Measurements from ENCODE around the gene RNF2.

Gene RNF2

DNA sequence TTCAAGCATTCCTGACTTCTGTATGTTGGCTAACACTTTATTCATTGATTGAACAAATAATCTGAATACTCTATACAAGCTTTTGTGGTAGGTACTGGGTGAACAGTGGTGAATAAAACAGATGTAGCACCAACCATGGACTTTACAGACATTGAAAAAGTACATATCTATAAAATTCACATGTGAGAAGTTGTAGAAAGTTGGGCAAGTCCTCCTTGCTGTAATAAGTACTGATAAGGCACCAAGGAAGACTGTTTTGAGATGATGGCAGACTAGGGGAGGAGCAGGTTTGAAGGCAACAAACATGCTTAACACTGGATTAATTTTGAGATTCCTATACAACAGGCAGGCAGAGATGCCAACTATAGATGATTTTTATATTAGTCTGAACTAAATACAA is 42.4 kb downstream of the RNF2 start:
- no peak overlapping the region for H3K4me3 ChIP-seq (ENCODE audit: low read depth, low read length)
- H3K79me2 ChIP-seq (ENCODE audit: control insufficient read depth, insufficient read depth, low read length, unreplicated experiment) = peaks cover 13% of the 10 kb centered on the region
- no peak overlapping the region for H2AFZ ChIP-seq (ENCODE audit: low read length, unreplicated experiment)
- H3K4me1 ChIP-seq (ENCODE audit: control insufficient read depth, insufficient read depth, low read length, unreplicated experiment) = no peaks in the 10 kb centered on the region
- H3K36me3 ChIP-seq (ENCODE audit: insufficient read depth, low read length) = no peaks in the 10 kb centered on the region
- H3K27me3 ChIP-seq (ENCODE audit: insufficient read depth, low read length) = no peaks in the 10 kb centered on the region
- H3K27ac ChIP-seq (ENCODE audit: low read depth, low read length) = no peak overlapping the region

DNA sequence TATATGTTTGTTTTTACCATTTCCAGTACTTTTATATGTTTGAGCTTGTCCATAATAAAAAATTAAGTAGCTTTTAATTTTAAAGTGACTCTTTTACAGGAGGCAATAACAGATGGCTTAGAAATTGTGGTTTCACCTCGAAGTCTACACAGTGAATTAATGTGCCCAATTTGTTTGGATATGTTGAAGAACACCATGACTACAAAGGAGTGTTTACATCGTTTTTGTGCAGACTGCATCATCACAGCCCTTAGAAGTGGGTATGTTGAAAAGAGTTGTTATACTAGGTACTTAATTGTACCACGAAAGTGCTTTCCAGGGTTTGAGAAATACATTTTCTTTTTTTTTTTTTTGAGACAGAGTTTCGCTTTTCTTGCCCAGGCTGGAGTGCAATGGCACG is 46.1 kb downstream of the RNF2 start:
- H3K4me3 ChIP-seq (ENCODE audit: low read depth, low read length) = no peak overlapping the region
- H3K36me3 ChIP-seq (ENCODE audit: insufficient read depth, low read length) = no peaks in the 10 kb centered on the region
- no peaks in the 10 kb centered on the region for H3K27me3 ChIP-seq (ENCODE audit: insufficient read depth, low read length)
- peaks cover 3% of the 10 kb centered on the region for H3K79me2 ChIP-seq (ENCODE audit: control insufficient read depth, insufficient read depth, low read length, unreplicated experiment)
- no peak overlapping the region for H2AFZ ChIP-seq (ENCODE audit: low read length, unreplicated experiment)
- no peaks in the 10 kb centered on the region for H3K4me1 ChIP-seq (ENCODE audit: control insufficient read depth, insufficient read depth, low read length, unreplicated experiment)
- H3K27ac ChIP-seq (ENCODE audit: low read depth, low read length) = no peak overlapping the region

DNA sequence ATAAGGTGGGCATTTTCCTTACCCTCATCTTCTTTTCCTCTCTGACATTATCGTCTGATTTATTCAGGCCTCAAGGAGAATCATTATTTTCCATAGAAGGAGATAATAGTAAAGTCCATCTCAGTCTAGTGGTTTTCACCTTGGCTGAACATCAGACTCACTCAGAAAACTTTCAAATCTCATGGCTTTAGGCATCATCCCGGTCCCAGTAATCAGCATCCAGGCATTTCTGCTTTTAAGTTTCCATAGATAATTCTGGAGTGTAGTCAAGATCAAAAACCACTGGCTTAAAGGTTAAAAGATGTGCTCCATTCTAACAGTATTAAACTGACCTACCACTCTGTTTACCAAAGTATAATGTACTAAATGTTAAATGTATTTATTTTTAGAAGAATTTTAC is 49.4 kb downstream of the RNF2 start:
- no peaks in the 10 kb centered on the region for H3K27me3 ChIP-seq (ENCODE audit: insufficient read depth, low read length)
- no peaks in the 10 kb centered on the region for H3K79me2 ChIP-seq (ENCODE audit: control insufficient read depth, insufficient read depth, low read length, unreplicated experiment)
- no peak overlapping the region for H2AFZ ChIP-seq (ENCODE audit: low read length, unreplicated experiment)
- H3K27ac ChIP-seq (ENCODE audit: low read depth, low read length) = no peak overlapping the region
- no peaks in the 10 kb centered on the region for H3K36me3 ChIP-seq (ENCODE audit: insufficient read depth, low read length)
- H3K4me3 ChIP-seq (ENCODE audit: low read depth, low read length) = no peak overlapping the region
- no peaks in the 10 kb centered on the region for H3K4me1 ChIP-seq (ENCODE audit: control insufficient read depth, insufficient read depth, low read length, unreplicated experiment)

DNA sequence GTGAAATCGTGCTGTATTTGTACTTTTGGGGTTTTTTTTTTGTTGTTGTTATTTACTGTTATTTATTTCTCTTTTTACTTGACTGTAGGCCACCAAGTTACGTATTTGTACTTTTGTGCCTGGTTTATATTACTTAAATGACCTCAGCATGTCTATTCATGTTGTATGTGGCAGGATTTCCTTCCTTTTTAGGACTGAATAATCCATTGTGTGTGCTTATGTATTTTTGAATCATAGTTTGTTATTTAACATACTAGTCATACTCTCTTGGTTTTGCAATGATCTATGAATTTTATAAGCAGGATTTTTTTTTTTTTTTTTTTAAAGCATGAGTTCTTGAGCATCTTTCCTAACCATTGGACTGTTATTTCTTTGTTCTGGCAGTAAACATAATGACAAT is 51.2 kb downstream of the RNF2 start:
- H3K27me3 ChIP-seq (ENCODE audit: insufficient read depth, low read length) = no peaks in the 10 kb centered on the region
- no peaks in the 10 kb centered on the region for H3K79me2 ChIP-seq (ENCODE audit: control insufficient read depth, insufficient read depth, low read length, unreplicated experiment)
- H3K36me3 ChIP-seq (ENCODE audit: insufficient read depth, low read length) = peaks cover 7% of the 10 kb centered on the region; the same call in 1 of the 2 replicates
- H3K4me1 ChIP-seq (ENCODE audit: control insufficient read depth, insufficient read depth, low read length, unreplicated experiment) = no peaks in the 10 kb centered on the region
- H3K27ac ChIP-seq (ENCODE audit: low read depth, low read length) = no peak overlapping the region
- H2AFZ ChIP-seq (ENCODE audit: low read length, unreplicated experiment) = no peak overlapping the region
- no peak overlapping the region for H3K4me3 ChIP-seq (ENCODE audit: low read depth, low read length)

DNA sequence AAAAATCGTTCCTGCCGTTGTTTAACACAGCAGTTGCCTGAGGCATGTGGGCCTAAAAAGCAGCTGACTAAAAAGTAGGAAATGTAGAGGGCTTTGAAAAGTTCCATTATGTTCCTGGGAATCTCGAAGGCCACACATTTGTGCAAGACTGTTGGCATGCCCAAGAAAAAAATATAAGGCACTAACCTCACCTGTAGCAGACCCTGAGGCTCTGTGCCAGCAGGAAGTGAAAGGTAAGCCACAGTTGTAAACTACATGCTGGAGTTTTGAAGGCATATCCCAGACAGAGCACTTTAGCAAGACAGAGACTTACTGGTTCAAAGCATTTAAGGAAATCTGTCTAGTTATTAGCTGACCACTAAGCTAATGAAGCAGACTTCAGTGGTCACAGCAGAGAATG is 58.7 kb downstream of the RNF2 start:
- peaks cover 15% of the 10 kb centered on the region; the same call in 1 of the 2 replicates for H3K36me3 ChIP-seq (ENCODE audit: insufficient read depth, low read length)
- H3K79me2 ChIP-seq (ENCODE audit: control insufficient read depth, insufficient read depth, low read length, unreplicated experiment) = no peaks in the 10 kb centered on the region
- no peaks in the 10 kb centered on the region for H3K4me1 ChIP-seq (ENCODE audit: control insufficient read depth, insufficient read depth, low read length, unreplicated experiment)
- H2AFZ ChIP-seq (ENCODE audit: low read length, unreplicated experiment) = no peak overlapping the region
- no peak overlapping the region for H3K27ac ChIP-seq (ENCODE audit: low read depth, low read length)
- H3K27me3 ChIP-seq (ENCODE audit: insufficient read depth, low read length) = no peaks in the 10 kb centered on the region
- no peak overlapping the region for H3K4me3 ChIP-seq (ENCODE audit: low read depth, low read length)

DNA sequence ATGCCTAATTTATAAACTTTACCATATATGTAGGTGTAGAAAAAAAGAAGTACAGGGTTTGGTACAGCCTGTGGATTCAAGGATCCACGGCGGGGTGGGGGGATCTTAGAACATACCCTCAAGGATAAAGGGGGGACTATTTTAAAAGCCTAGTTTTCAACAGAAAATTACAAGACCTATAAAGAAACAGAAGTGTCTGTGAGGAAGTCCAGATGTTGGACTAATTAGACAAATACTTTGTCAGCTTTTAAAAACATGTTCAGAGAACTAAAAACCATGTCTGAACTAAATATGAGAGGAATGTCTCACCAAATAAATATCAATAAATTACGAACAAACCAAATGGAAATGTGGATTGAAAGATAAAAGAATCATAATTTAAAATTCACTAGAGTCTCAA is 59.8 kb downstream of the RNF2 start:
- no peak overlapping the region for H2AFZ ChIP-seq (ENCODE audit: low read length, unreplicated experiment)
- no peak overlapping the region for H3K4me3 ChIP-seq (ENCODE audit: low read depth, low read length)
- H3K27ac ChIP-seq (ENCODE audit: low read depth, low read length) = no peak overlapping the region
- no peaks in the 10 kb centered on the region for H3K4me1 ChIP-seq (ENCODE audit: control insufficient read depth, insufficient read depth, low read length, unreplicated experiment)
- H3K27me3 ChIP-seq (ENCODE audit: insufficient read depth, low read length) = no peaks in the 10 kb centered on the region
- peaks cover 15% of the 10 kb centered on the region; the same call in 1 of the 2 replicates for H3K36me3 ChIP-seq (ENCODE audit: insufficient read depth, low read length)
- H3K79me2 ChIP-seq (ENCODE audit: control insufficient read depth, insufficient read depth, low read length, unreplicated experiment) = no peaks in the 10 kb centered on the region

DNA sequence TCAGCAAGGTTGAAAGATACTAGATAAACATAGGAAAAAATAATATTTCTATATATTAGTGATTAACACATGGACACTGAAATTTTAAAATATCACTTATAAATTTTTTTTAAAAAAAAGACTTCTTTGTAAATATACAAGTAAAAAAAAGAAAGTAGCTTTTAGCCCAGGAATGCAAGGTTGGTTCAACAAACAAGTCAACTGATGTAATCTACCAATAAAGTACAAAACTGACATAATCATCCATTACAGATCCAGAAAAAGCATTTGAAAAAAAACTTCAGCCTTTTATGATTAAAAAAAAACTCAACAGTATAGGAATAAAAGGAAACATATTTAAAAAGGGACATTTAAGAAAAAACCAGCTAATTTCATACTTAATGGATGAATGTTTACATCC is 63.0 kb downstream of the RNF2 start:
- Histone ChIP-seq H2AFZ (ENCODE audit: low read length, unreplicated experiment) (no peak overlapping the region), H3K4me3 (ENCODE audit: low read depth, low read length) (no peak overlapping the region), H3K27ac (ENCODE audit: low read depth, low read length) (no peak overlapping the region), H3K27me3 (ENCODE audit: insufficient read depth, low read length) (no peaks in the 10 kb centered on the region), H3K79me2 (ENCODE audit: control insufficient read depth, insufficient read depth, low read length, unreplicated experiment) (no peaks in the 10 kb centered on the region), H3K4me1 (ENCODE audit: control insufficient read depth, insufficient read depth, low read length, unreplicated experiment) (no peaks in the 10 kb centered on the region), H3K36me3 (ENCODE audit: insufficient read depth, low read length) (peaks cover 8% of the 10 kb centered on the region; the same call in 1 of the 2 replicates)

DNA sequence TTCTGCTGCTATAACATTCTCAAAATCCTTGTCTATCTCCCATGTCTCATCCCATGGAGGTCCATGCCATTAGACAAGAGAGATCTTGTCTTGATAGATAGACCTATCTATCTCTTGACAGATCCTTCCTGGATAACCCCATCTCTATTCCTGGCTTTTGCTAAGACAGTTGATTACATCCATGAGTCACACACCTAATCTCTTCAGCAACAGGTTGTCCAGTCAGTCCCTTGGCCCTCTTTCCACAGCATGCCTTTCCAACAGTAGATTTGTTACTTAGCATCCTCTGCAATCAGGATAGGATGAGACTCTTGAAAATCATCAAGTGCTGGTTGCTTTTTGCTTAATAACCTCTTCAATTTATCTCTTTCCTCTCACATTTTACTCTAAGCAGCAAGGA is 64.8 kb downstream of the RNF2 start:
- Histone ChIP-seq H2AFZ (ENCODE audit: low read length, unreplicated experiment) (no peak overlapping the region), H3K36me3 (ENCODE audit: insufficient read depth, low read length) (no peaks in the 10 kb centered on the region), H3K79me2 (ENCODE audit: control insufficient read depth, insufficient read depth, low read length, unreplicated experiment) (no peaks in the 10 kb centered on the region), H3K27ac (ENCODE audit: low read depth, low read length) (no peak overlapping the region), H3K27me3 (ENCODE audit: insufficient read depth, low read length) (no peaks in the 10 kb centered on the region), H3K4me3 (ENCODE audit: low read depth, low read length) (no peak overlapping the region), H3K4me1 (ENCODE audit: control insufficient read depth, insufficient read depth, low read length, unreplicated experiment) (no peaks in the 10 kb centered on the region)

DNA sequence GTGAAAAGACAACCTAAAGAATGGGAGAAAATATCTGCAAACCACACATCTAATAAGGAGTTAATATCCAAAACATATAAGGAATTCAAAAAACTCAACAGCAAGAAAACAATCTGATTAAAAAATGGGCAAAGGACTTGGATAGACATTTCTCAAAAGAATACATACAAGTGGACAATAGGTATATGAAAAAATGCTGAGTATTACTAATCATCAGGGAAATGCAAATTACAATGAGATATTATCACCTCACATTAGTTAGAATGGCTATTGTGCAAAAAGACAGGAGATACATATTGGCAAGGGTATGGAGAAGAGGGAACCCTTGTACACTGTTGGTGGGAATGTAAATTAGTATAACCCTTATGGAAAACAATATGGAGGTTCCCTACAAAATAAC is 66.5 kb downstream of the RNF2 start:
- Histone ChIP-seq H2AFZ (ENCODE audit: low read length, unreplicated experiment) (no peak overlapping the region), H3K36me3 (ENCODE audit: insufficient read depth, low read length) (no peaks in the 10 kb centered on the region), H3K27ac (ENCODE audit: low read depth, low read length) (no peak overlapping the region), H3K4me1 (ENCODE audit: control insufficient read depth, insufficient read depth, low read length, unreplicated experiment) (no peaks in the 10 kb centered on the region), H3K4me3 (ENCODE audit: low read depth, low read length) (no peak overlapping the region), H3K79me2 (ENCODE audit: control insufficient read depth, insufficient read depth, low read length, unreplicated experiment) (no peaks in the 10 kb centered on the region), H3K27me3 (ENCODE audit: insufficient read depth, low read length) (no peaks in the 10 kb centered on the region)

DNA sequence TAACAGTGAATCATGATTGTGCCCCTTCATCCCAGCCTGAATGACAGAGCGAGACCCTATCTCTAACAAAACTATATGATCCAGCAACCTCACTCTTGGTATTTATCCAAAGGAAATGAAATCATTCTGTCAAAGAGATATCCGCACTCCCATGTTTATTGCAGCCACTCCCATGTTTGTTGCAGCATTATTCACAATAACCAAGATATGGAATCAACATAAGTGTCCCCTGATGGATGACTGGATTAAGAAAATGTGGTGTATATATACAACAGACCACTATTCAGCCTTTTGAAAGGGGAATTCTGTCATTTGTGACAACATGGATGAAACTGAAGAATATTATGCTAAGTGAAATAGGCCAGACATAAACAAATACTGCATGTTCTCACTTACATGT is 67.0 kb downstream of the RNF2 start:
- Histone ChIP-seq H3K79me2 (ENCODE audit: control insufficient read depth, insufficient read depth, low read length, unreplicated experiment) (no peaks in the 10 kb centered on the region), H3K27ac (ENCODE audit: low read depth, low read length) (no peak overlapping the region), H3K27me3 (ENCODE audit: insufficient read depth, low read length) (no peaks in the 10 kb centered on the region), H3K36me3 (ENCODE audit: insufficient read depth, low read length) (no peaks in the 10 kb centered on the region), H3K4me1 (ENCODE audit: control insufficient read depth, insufficient read depth, low read length, unreplicated experiment) (no peaks in the 10 kb centered on the region), H2AFZ (ENCODE audit: low read length, unreplicated experiment) (no peak overlapping the region), H3K4me3 (ENCODE audit: low read depth, low read length) (no peak overlapping the region)

DNA sequence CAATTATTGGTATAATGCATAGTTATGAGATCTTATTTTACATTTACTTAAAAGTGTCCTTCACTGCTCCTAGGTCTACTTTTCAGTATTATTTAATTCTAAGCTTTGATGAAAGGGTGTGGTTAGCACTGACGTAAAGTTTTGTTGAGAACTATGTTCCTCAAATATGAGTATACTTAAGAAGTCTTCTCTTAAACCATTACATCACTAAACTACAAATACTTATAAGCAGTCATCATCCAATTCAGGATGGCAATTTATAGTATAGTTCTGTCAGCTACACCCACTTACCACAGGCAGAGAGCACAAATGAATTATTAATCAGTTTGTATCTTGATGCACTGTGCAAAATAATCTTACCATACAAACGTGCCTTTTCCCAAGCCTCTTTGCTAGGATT is 84.3 kb downstream of the RNF2 start:
- Histone ChIP-seq H3K27ac (ENCODE audit: low read depth, low read length) (no peak overlapping the region), H3K36me3 (ENCODE audit: insufficient read depth, low read length) (peaks cover 33% of the 10 kb centered on the region), H3K4me1 (ENCODE audit: control insufficient read depth, insufficient read depth, low read length, unreplicated experiment) (no peaks in the 10 kb centered on the region), H3K79me2 (ENCODE audit: control insufficient read depth, insufficient read depth, low read length, unreplicated experiment) (no peaks in the 10 kb centered on the region), H3K27me3 (ENCODE audit: insufficient read depth, low read length) (no peaks in the 10 kb centered on the region), H3K4me3 (ENCODE audit: low read depth, low read length) (no peak overlapping the region), H2AFZ (ENCODE audit: low read length, unreplicated experiment) (no peak overlapping the region)
